Activated T-cell treated with anti-CD3 and anti-CD28 coated beads for 48 hours (primary cell): Measurements from ENCODE around the gene PNCK.

Experiments used
- DNase-seq: peaks from one replicate; pipeline ENCODE4 v3.0.0-alpha.2; 2020; ENCODE audit warnings: low read depth

PNCK gene

GRCh38 chrX:153626863-153627674, 46.5 kb downstream of the PNCK start:
- no peak for DNase-seq

GRCh38 chrX:153626025-153626633, 47.5 kb downstream of the PNCK start:
- DNase-seq = no peak

GRCh38 chrX:153625271-153626024, 48.2 kb downstream of the PNCK start:
- no peak for DNase-seq

- DNase-seq = no peak
These were observed 49.2 kb downstream of the PNCK start for GRCh38 chrX:153624196-153625091.

- no peak for DNase-seq
These were observed 50.1 kb downstream of the PNCK start for GRCh38 chrX:153623310-153624029.

GRCh38 chrX:153622661-153623309, 50.8 kb downstream of the PNCK start:
- DNase-seq = no peak

- no peak for DNase-seq
These were observed 51.5 kb downstream of the PNCK start for GRCh38 chrX:153621949-153622598.

GRCh38 chrX:153620576-153620975, 53.0 kb downstream of the PNCK start:
- DNase-seq = no peak
